WTC11 (cell line): ENCODE measurements around the gene C19orf67. TPM values are rescaled to one million over a fixed set of nuclear protein-coding genes. Genes with fewer than 3 reads are reported as not detected.

Experiments
- ATAC-seq: fragments of 200-7000 bp; cut with Tn5 transposase; 2 replicates; pipeline ENCODE4 v1.10.0; 2021; ENCODE audit warnings: mild to moderate bottlenecking, moderate library complexity
- CTCF ChIA-PET: fragments of 300-600 bp; sonication (Branson Sonifier 250); formaldehyde crosslinking; loops from one replicate; lab custom pipeline; 2021; ENCODE audit warnings: antibody characterized with exemption; lab: Charles Lee
- POLR2A ChIA-PET: fragments of 350-600 bp; sonication (Branson Sonifier 250); formaldehyde crosslinking; loops from one replicate; lab custom pipeline; 2021; ENCODE audit warnings: antibody characterized with exemption; lab: Charles Lee
- DNase-seq: peaks from one replicate; pipeline ENCODE4 v3.0.0; 2021; ENCODE audit warnings: low spot score
- H3K27ac Mint-ChIP-seq: 2 replicates; pipeline ENCODE4 v1.8.0; 2021; ENCODE audit warnings: mixed read lengths
- H3K27me3 Mint-ChIP-seq: 2 replicates; pipeline ENCODE4 v1.8.0; 2021; ENCODE audit warnings: low read depth, mild to moderate bottlenecking, moderate library complexity, mixed read lengths
- H3K36me3 Mint-ChIP-seq: 2 replicates; pipeline ENCODE4 v1.8.0; 2021; ENCODE audit warnings: mixed read lengths
- H3K4me1 Mint-ChIP-seq: 2 replicates; pipeline ENCODE4 v1.8.0; 2022; ENCODE audit warnings: mixed read lengths
- H3K4me3 Mint-ChIP-seq: 2 replicates; pipeline ENCODE4 v1.8.0; 2021; ENCODE audit warnings: mild to moderate bottlenecking, moderate library complexity, mixed read lengths
- H3K9me3 Mint-ChIP-seq: 2 replicates; pipeline ENCODE4 v1.8.0; 2021; ENCODE audit warnings: mixed read lengths
- CREM ChIP-seq: sonication (generic); formaldehyde crosslinking; IDR thresholded peaks from 2 replicates; pipeline ENCODE4 v1.8.1; 2022; ENCODE audit warnings: mild to moderate bottlenecking, missing genetic modification reagents, moderate library complexity
- ELF4 ChIP-seq: sonication (generic); formaldehyde crosslinking; IDR thresholded peaks from 2 replicates; pipeline ENCODE4 v1.8.1; 2022; ENCODE audit warnings: low read depth, mild to moderate bottlenecking, moderate library complexity, missing genetic modification reagents
- ERG ChIP-seq: fragments of 250-450 bp; sonication (Bioruptor Pico); IDR thresholded peaks from 2 replicates; pipeline ENCODE4 v1.8.0; 2021; ENCODE audit warnings: mild to moderate bottlenecking
- FOXP1 ChIP-seq: sonication (generic); formaldehyde crosslinking; IDR thresholded peaks from 2 replicates; pipeline ENCODE4 v1.8.0; 2022; ENCODE audit warnings: missing genetic modification reagents, mild to moderate bottlenecking, moderate library complexity, borderline replicate concordance
- HMGA2 ChIP-seq: fragments of 250-450 bp; sonication (Bioruptor Pico); IDR thresholded peaks from 2 replicates; pipeline ENCODE4 v1.4.0; 2021; ENCODE audit warnings: mild to moderate bottlenecking, moderate library complexity
- NFE2L1 ChIP-seq: sonication (generic); formaldehyde crosslinking; IDR thresholded peaks from 2 replicates; pipeline ENCODE4 v1.8.1; 2023; ENCODE audit warnings: missing genetic modification reagents
- NR2C2 ChIP-seq: sonication (generic); formaldehyde crosslinking; IDR thresholded peaks from 2 replicates; pipeline ENCODE4 v1.8.0; 2022; ENCODE audit warnings: mild to moderate bottlenecking, missing genetic modification reagents
- TEAD4 ChIP-seq: sonication (generic); formaldehyde crosslinking; IDR thresholded peaks from 2 replicates; pipeline ENCODE4 v1.8.0; 2022; ENCODE audit warnings: mild to moderate bottlenecking, missing genetic modification reagents
- ZBTB21 ChIP-seq: sonication (generic); formaldehyde crosslinking; IDR thresholded peaks from 2 replicates; pipeline ENCODE4 v1.8.1; 2023; ENCODE audit warnings: mild to moderate bottlenecking, missing genetic modification reagents, borderline replicate concordance
- ZMAT4 ChIP-seq: fragments of 250-450 bp; sonication (Bioruptor Pico); IDR thresholded peaks from 2 replicates; pipeline ENCODE4 v1.9.0; 2021; ENCODE audit warnings: mild to moderate bottlenecking
- ZNF317 ChIP-seq: sonication (generic); formaldehyde crosslinking; IDR thresholded peaks from 2 replicates; pipeline ENCODE4 v1.8.1; 2023; ENCODE audit warnings: low read depth, mild to moderate bottlenecking, moderate library complexity, missing genetic modification reagents, borderline replicate concordance
- ZNF396 ChIP-seq: fragments of 250-450 bp; sonication (Bioruptor Pico); IDR thresholded peaks from 2 replicates; pipeline ENCODE4 v1.8.0; 2021; ENCODE audit warnings: mild to moderate bottlenecking, moderate library complexity, borderline replicate concordance
- ZNF416 ChIP-seq: fragments of 250-450 bp; sonication (Bioruptor Pico); IDR thresholded peaks from 2 replicates; pipeline ENCODE4 v1.9.0; 2021; ENCODE audit warnings: mild to moderate bottlenecking, inconsistent platforms
- ZNF425 ChIP-seq: fragments of 250-450 bp; sonication (Bioruptor Pico); conservative IDR thresholded peaks from 2 replicates; pipeline ENCODE4 v1.9.0; 2021; ENCODE audit warnings: mild to moderate bottlenecking
- ZNF532 ChIP-seq: fragments of 250-450 bp; sonication (Bioruptor Pico); IDR thresholded peaks from 2 replicates; pipeline ENCODE4 v1.9.0; 2021; ENCODE audit warnings: mild to moderate bottlenecking, borderline replicate concordance
- total RNA-seq: library from RNA; stranded (reverse); gene quantifications from 3 replicates; pipeline ENCODE4 v1.2.3, GENCODE V29; 2021
- TF ChIP-seq, protein P1 (sequence below): sonication (generic); formaldehyde crosslinking; IDR thresholded peaks from 2 replicates; pipeline ENCODE4 v1.8.0; 2022; ENCODE audit warnings: mild to moderate bottlenecking, missing genetic modification reagents
- TF ChIP-seq, protein P2 (sequence below): fragments of 250-450 bp; sonication (Bioruptor Pico); IDR thresholded peaks from 2 replicates; pipeline ENCODE4 v2.1.2; 2022; ENCODE audit warnings: mild to moderate bottlenecking, moderate library complexity
- TF ChIP-seq, protein P3 (sequence below): sonication (generic); formaldehyde crosslinking; IDR thresholded peaks from 2 replicates; pipeline ENCODE4 v1.8.1; 2022; ENCODE audit warnings: low read depth, missing genetic modification reagents, borderline replicate concordance
- TF ChIP-seq, protein P4 (sequence below): sonication (generic); formaldehyde crosslinking; IDR thresholded peaks from 2 replicates; pipeline ENCODE4 v1.8.0; 2023; ENCODE audit warnings: missing genetic modification reagents
- TF ChIP-seq, protein P5 (sequence below): fragments of 200-600 bp; IDR thresholded peaks from 2 replicates; pipeline ENCODE4 v1.8.0; 2022; ENCODE audit warnings: antibody characterized with exemption

Gene C19orf67
- total RNA-seq, 1 experiment from 2014 or later = 0.35 TPM

- TF ChIP-seq, protein P1, sequence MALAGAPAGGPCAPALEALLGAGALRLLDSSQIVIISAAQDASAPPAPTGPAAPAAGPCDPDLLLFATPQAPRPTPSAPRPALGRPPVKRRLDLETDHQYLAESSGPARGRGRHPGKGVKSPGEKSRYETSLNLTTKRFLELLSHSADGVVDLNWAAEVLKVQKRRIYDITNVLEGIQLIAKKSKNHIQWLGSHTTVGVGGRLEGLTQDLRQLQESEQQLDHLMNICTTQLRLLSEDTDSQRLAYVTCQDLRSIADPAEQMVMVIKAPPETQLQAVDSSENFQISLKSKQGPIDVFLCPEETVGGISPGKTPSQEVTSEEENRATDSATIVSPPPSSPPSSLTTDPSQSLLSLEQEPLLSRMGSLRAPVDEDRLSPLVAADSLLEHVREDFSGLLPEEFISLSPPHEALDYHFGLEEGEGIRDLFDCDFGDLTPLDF (CRISPR knock-in tag) = no peak
- TF ChIP-seq ERG (CRISPR knock-in tag) (no peak), TEAD4 (CRISPR knock-in tag) (no peak), ELF4 (CRISPR knock-in tag) (no peak), NR2C2 (CRISPR knock-in tag) (no peak), ZNF396 (CRISPR knock-in tag) (no peak)
- TF ChIP-seq, protein P2, sequence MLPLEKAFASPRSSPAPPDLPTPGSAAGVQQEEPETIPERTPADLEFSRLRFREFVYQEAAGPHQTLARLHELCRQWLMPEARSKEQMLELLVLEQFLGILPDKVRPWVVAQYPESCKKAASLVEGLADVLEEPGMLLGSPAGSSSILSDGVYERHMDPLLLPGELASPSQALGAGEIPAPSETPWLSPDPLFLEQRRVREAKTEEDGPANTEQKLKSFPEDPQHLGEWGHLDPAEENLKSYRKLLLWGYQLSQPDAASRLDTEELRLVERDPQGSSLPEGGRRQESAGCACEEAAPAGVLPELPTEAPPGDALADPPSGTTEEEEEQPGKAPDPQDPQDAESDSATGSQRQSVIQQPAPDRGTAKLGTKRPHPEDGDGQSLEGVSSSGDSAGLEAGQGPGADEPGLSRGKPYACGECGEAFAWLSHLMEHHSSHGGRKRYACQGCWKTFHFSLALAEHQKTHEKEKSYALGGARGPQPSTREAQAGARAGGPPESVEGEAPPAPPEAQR = no peak
Measured at GRCh38 chr19:14053032-14053431, 32.6 kb downstream of the C19orf67 start (continued).

DNA sequence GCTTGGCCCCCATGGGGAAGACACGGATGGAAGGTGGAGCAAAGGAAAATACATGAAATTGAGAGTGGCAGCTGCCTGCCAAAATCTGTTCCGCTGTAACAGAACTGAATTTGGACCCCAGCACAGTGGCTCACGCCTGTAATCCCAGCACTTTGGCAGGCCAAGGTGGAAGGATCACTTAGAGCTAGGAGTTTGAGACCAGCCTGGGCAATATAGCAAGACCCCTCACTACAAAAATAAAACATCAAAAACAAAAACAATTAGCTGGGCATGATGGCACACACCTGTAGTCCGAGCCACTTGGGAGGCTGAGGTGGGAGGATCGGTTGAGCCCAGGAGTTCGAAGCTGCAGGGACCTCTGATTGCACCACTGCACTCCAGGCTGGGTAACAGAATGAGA lies 33.1 kb downstream of the C19orf67 start:
- peaks cover 3% of the 10 kb centered on the region; the same call in 1 of the 2 replicates for H3K4me1 Mint-ChIP-seq
- no peak for ATAC-seq

More for the DNA sequence above, 33.1 kb downstream of the C19orf67 start:
- no peaks in the 10 kb centered on the region for H3K9me3 Mint-ChIP-seq
- H3K27ac Mint-ChIP-seq = no peak overlapping the region
- ChIA-PET POLR2A (no interaction called here), CTCF (interaction anchor here (0.6 to 0.9 kb wide), 2 partner anchors 30 to 67 kb away, joined by 3 to 5 read pairs; no protein-coding TSS in a partner anchor)
- H3K27me3 Mint-ChIP-seq = peaks cover 7% of the 10 kb centered on the region; the same call in 1 of the 2 replicates
- H3K36me3 Mint-ChIP-seq = peaks cover 10% of the 10 kb centered on the region
- DNase-seq = no peak
- TF ChIP-seq HMGA2 (CRISPR knock-in tag) (no peak), ZMAT4 (CRISPR knock-in tag) (no peak), ZBTB21 (no peak), CREM (CRISPR knock-in tag) (no peak), NFE2L1 (CRISPR knock-in tag) (no peak), ZNF532 (no peak), FOXP1 (CRISPR knock-in tag) (no peak), ZNF416 (CRISPR knock-in tag) (no peak), ZNF317 (CRISPR knock-in tag) (no peak), ZNF425 (CRISPR knock-in tag) (no peak)
- TF ChIP-seq, protein P3, sequence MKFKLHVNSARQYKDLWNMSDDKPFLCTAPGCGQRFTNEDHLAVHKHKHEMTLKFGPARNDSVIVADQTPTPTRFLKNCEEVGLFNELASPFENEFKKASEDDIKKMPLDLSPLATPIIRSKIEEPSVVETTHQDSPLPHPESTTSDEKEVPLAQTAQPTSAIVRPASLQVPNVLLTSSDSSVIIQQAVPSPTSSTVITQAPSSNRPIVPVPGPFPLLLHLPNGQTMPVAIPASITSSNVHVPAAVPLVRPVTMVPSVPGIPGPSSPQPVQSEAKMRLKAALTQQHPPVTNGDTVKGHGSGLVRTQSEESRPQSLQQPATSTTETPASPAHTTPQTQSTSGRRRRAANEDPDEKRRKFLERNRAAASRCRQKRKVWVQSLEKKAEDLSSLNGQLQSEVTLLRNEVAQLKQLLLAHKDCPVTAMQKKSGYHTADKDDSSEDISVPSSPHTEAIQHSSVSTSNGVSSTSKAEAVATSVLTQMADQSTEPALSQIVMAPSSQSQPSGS (CRISPR knock-in tag) = no peak
- TF ChIP-seq, protein P4, sequence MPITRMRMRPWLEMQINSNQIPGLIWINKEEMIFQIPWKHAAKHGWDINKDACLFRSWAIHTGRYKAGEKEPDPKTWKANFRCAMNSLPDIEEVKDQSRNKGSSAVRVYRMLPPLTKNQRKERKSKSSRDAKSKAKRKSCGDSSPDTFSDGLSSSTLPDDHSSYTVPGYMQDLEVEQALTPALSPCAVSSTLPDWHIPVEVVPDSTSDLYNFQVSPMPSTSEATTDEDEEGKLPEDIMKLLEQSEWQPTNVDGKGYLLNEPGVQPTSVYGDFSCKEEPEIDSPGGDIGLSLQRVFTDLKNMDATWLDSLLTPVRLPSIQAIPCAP (CRISPR knock-in tag) = no peak
- TF ChIP-seq, protein P5, sequence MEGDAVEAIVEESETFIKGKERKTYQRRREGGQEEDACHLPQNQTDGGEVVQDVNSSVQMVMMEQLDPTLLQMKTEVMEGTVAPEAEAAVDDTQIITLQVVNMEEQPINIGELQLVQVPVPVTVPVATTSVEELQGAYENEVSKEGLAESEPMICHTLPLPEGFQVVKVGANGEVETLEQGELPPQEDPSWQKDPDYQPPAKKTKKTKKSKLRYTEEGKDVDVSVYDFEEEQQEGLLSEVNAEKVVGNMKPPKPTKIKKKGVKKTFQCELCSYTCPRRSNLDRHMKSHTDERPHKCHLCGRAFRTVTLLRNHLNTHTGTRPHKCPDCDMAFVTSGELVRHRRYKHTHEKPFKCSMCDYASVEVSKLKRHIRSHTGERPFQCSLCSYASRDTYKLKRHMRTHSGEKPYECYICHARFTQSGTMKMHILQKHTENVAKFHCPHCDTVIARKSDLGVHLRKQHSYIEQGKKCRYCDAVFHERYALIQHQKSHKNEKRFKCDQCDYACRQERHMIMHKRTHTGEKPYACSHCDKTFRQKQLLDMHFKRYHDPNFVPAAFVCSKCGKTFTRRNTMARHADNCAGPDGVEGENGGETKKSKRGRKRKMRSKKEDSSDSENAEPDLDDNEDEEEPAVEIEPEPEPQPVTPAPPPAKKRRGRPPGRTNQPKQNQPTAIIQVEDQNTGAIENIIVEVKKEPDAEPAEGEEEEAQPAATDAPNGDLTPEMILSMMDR = no peak
- H3K4me3 Mint-ChIP-seq = no peak overlapping the region
